HEK293T (cell line): ENCODE results near the gene PDE6C.

Experiments
- ELF4 ChIP-seq: fragments of 450-650 bp; IDR thresholded peaks from 2 replicates; pipeline ENCODE4 v1.6.1; 2017; ENCODE audit warnings: antibody characterized with exemption
- TARDBP ChIP-seq: fragments of 450-650 bp; IDR thresholded peaks from 2 replicates; pipeline ENCODE4 v1.6.1; 2016

- TF ChIP-seq TARDBP (no peak), ELF4 (no peak)
Measured at GRCh38 chr10:93596539-93596938, 15.8 kb upstream of the PDE6C start.
